GM19239 (cell line): ENCODE results near the gene SUGP1.

Experiments used
- DNase-seq: peaks from one replicate; pipeline ENCODE4 v3.0.0; 2011; ENCODE audit warnings: low spot score; ENCODE audit not compliant: insufficient read length
- FAIRE-seq: peaks from 2 replicates; lab custom pipeline; 2011; peaks lifted over from hg19 to GRCh38; lab: Jason Lieb, UNC

SUGP1 gene

GRCh38 chr19:19343016-19343362, 22.7 kb upstream of the SUGP1 start:
- DNase-seq: no peak
- no peak for FAIRE-seq

GRCh38 chr19:19342086-19343015, 22.0 kb upstream of the SUGP1 start:
- DNase-seq (peak; percentile 41), FAIRE-seq (no peak)

GRCh38 chr19:19341026-19341425, 20.7 kb upstream of the SUGP1 start:
- FAIRE-seq: no peak
- no peak for DNase-seq

GRCh38 chr19:19338082-19338481, 17.8 kb upstream of the SUGP1 start:
- FAIRE-seq (no peak), DNase-seq (no peak)

DNA sequence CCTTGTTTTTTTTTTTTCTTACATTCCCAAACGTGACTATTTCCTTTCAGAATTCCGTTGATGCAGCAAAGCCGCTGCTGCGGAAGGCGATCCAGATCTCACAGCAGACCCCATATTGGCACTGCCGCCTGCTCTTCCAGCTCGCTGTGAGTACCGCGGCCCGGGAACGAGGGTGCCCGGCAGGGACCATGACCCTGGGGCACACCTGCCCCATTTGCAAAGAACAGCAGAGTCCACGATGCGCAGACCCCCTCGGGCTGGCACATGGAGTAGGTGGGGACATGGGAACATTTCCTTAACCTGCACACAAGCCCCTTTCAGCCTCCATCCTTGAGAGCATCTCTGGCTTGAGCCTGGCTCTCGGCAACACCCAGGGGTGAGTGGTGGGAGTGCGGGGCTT, 16.8 kb upstream of the SUGP1 start:
- no peak for DNase-seq
- FAIRE-seq: no peak

DNA sequence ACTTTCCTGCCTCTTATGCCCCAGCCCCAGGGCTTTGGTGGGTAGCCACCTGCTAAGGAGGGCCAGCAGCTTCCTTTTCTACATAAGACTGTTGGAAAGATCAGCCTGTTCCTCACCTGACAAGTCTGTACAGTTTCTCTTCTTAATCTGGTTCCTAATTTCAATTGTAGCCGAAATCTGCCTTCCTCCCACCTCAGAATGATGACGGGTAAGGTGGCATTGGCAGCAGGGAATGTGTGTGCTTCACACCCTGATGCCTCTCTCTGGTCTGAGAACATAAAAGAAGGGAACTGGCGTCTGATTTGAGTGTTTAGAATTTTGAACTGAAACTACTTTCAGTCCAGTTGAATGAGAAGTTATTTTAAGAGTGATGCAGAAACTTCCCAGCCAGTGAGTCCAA, 16.3 kb upstream of the SUGP1 start:
- DNase-seq: no peak

GRCh38 chr19:19335408-19336158, 15.3 kb upstream of the SUGP1 start:
- FAIRE-seq: no peak
- DNase-seq: no peak

More for the DNA sequence above, 16.3 kb upstream of the SUGP1 start:
- FAIRE-seq: no peak

DNA sequence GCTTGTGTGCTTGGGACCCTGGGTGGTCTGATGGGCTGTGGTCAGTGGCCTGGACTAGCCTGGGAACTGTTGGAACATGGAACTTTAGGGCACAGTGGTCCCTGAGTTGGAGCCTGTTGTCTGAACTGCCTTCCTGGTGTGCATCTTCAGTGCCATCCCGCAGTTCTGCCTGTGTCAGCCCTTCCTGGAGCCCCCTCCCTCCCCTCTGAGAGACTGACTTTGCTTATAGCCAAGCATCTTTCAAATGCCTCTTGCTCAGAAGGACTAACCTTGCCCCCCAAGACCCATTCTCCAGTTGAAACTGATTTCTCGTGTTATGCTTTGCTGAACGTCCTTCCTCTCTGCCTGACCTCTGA, 14.7 kb upstream of the SUGP1 start:
- no peak for DNase-seq
- no peak for FAIRE-seq

- DNase-seq: no peak
- FAIRE-seq: no peak
These were observed 14.0 kb upstream of the SUGP1 start for GRCh38 chr19:19334063-19334988.

- DNase-seq (no peak), FAIRE-seq (peak; percentile 47)
These were observed 8.8 kb upstream of the SUGP1 start for GRCh38 chr19:19329126-19329525.

DNA sequence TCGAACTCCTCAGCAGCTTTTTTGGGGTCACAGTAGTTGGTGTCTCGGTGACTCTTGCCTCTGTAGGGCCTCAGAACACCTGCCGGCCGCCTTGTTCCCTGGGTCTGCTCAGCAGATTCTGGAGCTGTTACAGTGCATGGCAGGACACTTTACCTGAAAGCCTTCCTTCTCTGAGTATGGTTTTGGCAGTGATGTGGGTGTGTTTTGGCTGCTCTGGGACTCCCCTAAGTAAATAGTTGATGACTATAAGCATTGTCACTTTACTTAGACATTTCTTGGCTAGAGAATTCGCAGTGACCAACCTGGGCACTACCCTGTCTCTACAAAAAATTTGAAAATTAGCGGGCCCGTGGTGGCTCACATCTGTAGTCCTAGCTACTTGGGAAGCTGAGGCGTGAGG, 7.4 kb upstream of the SUGP1 start:
- DNase-seq (no peak), FAIRE-seq (no peak)

GRCh38 chr19:19324059-19324770, 3.9 kb upstream of the SUGP1 start:
- DNase-seq (no peak), FAIRE-seq (no peak)

DNA sequence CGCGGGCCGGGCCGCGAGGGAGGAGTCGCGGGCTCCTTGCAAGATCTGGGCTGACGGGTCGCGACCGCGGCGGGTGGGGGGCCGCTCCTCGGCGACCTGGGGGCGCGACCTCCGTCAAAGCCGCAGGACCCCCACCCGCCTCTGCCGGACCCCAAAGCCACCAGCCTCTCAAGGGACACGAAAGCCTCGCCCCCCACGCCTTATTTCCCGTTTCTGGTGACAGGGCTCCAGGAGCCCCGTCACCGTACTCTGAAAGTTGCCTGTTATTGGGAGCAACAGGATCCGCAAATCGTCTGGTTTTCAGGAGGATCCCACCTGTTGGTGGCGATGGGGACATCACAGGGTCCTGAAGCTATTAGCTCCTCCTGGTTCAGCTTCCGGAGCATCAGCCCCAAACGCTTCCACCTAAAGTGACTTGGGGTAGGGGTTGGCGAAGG, 850 bp upstream of the SUGP1 start:
- DNase-seq (no peak), FAIRE-seq (no peak)

DNA sequence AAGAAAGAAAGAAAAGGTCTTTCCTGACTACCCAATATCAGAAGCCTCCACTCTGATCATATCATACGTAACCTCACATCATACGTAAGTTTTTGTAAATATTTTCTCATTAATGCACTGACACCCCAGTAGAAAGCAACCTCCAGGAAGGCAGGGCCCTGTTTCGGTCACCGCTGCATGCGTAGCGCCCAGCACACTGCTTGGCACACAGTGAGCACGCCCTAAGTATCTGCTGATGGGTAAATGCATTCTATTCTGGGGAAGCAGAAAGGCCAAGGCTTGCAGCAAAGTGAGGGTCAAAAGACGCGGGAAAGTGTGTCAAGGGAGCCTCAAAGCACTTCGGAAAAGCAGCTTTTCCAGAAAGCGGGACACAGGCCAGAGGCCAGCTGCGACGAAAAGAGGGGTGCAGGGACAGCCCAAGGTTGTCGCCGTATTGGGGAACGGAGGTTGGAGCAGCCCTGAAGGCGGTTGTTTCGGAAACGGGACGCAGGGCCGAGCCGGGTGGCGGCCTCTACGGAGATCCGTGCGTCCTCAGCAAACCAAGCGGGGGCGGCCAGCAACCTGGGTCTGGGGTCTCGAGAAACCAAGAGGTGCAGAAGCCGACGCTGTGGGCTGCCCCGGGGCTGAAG, 463 bp downstream of the SUGP1 start:
- DNase-seq (no peak), FAIRE-seq (no peak)

DNA sequence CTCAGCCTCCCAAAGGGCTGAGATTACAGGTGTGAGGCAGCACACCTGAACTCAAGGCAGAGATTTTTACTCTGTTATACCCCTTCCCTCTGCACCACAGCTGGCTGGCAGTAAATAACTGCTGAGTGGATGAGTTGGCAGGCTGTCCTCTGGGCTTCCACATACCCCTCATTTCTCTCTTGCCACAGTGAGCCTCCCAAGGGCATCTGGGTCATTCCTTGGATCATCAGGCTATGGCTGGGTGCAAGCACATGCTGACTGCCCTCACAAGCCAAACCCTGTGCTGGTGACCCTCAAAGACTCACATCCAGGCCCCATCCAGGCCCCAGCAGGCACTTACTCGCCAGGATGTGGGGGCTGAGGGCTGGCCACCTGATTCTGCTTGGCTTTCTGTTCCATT, 4.2 kb downstream of the SUGP1 start:
- no peak for FAIRE-seq

DNA sequence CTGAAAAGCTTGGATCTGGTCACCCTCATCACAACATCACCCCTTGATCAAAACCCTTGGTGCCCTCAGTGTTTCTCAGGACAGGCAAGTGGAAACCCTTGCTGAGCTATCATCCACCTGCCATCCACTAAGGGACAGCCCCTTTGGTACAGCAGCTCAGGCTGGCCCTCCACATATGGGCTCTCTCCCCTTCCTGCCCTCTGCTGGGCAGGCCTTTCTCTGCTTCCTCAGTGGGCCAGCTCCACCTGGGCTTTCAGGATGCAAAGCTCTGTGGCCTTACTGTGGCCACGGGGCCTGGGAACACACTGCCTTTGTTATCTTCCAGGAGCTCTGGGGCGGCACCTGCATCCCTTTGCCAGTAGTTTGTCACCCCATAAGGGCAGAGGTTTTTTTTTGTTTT, 4.9 kb downstream of the SUGP1 start:
- no peak for DNase-seq
- FAIRE-seq: no peak

More for the DNA sequence above, 4.2 kb downstream of the SUGP1 start:
- no peak for DNase-seq

DNA sequence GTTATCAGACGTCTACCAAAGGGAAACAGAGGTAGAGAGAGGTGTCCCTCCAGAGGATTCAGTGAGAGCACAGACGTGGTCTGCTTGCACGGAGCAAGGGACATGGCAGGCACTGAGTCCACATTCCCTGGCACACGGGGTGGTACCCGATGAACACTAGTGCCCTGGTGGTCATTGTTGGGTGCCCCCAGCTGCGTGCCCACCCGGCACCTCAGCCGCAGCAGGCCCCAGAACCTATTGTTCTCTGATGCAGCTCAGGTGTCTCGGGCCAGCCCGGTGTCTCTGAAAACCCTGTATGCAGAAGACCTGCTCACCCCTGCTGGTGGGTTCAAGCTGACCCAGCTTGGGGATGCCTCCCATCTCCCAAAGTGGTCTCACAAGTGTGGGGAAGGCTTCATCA, 11.9 kb downstream of the SUGP1 start:
- DNase-seq (no peak), FAIRE-seq (no peak)

- DNase-seq (no peak), FAIRE-seq (no peak)
These were observed 14.1 kb downstream of the SUGP1 start for GRCh38 chr19:19306191-19306590.

- no peak for FAIRE-seq
- no peak for DNase-seq
These were observed 14.6 kb downstream of the SUGP1 start for GRCh38 chr19:19305696-19306095.
